Spleen (tissue), 7 donors: Measurements from ENCODE around the gene ADAM29.

Experiments
- POLR2A ChIP-seq, 3 donors: fragments of 450-650 bp; IDR thresholded peaks; one replicate each; pipeline ENCODE4 v1.5.1; 2017; ENCODE audit warnings: antibody characterized with exemption in 3 of 3, mild to moderate bottlenecking in 1 of 3
- POLR2AphosphoS5 ChIP-seq, 3 donors: sonication (generic); formaldehyde crosslinking; IDR thresholded peaks; one replicate each; pipeline ENCODE4 v1.5.1; 2017; ENCODE audit warnings: antibody characterized with exemption in 3 of 3
- TF ChIP-seq, protein P1 (sequence below), 11 experiments: fragments of 200-600 bp in 7 of 11; fragments of 450-650 bp in 4 of 11; sonication (generic) in 4 of 11; IDR thresholded peaks in 8 of 11; conservative IDR thresholded peaks in 3 of 11; 1 replicate in 7 of 11; 2 replicates in 4 of 11; pipeline versions ENCODE4 v1.4.0 to v1.8.0; 2016 to 2021; ENCODE audit warnings: antibody characterized with exemption in 11 of 11, inconsistent platforms in 4 of 11, mild to moderate bottlenecking in 1 of 11
- donor health status: DM: no; HTN: no; CAD: no; lungs with moderate emphysema.
- donor health status: DM: no; HTN: no; CAD: no.
- donor health status: DM: no; HTN: no; CAD: no.

DNA sequence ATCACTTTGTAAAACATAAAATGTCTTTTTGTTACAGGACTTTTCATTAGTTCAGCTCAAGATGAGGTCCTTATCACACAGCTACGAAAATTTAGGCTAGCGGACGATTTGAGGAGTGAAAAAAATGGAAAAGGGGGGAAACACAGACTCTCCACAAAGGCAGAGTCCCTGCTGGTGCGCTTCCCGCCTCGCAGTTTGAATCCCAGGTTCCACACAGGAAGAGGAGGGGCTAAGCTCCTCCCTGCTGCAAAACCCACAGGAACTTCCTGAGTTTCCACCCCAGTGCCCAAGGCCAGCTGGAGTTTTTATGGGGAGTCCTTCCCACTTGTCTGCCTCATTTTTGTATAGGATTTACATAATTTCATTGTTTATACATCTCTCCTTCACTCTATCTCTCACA, 11.2 kb downstream of the ADAM29 start:
- TF ChIP-seq POLR2AphosphoS5 (IDR thresholded peaks at IDR 0.05): no peak
- no peak for TF ChIP-seq POLR2A (IDR thresholded peaks at IDR 0.05)
- TF ChIP-seq, protein P1, sequence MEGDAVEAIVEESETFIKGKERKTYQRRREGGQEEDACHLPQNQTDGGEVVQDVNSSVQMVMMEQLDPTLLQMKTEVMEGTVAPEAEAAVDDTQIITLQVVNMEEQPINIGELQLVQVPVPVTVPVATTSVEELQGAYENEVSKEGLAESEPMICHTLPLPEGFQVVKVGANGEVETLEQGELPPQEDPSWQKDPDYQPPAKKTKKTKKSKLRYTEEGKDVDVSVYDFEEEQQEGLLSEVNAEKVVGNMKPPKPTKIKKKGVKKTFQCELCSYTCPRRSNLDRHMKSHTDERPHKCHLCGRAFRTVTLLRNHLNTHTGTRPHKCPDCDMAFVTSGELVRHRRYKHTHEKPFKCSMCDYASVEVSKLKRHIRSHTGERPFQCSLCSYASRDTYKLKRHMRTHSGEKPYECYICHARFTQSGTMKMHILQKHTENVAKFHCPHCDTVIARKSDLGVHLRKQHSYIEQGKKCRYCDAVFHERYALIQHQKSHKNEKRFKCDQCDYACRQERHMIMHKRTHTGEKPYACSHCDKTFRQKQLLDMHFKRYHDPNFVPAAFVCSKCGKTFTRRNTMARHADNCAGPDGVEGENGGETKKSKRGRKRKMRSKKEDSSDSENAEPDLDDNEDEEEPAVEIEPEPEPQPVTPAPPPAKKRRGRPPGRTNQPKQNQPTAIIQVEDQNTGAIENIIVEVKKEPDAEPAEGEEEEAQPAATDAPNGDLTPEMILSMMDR (IDR thresholded peaks at IDR 0.05 in 8 of 11, conservative IDR thresholded peaks at IDR 0.05 in 3 of 11): no peak
